Astrocyte of the hippocampus (primary cell): ENCODE measurements around the gene ATF7IP2.
"Not testable (repeated sequence)": the region's sequence is repeated elsewhere in the genome, so short reads cannot be mapped to it uniquely, and the experiment has no call there.

ENCODE experiments used
- DNase-seq: peaks from one replicate; pipeline ENCODE4 v3.0.0; 2011; ENCODE audit warnings: low read depth, low spot score

ATF7IP2 gene

GRCh38 chr16:10376229-10376628 lies 9.6 kb upstream of the ATF7IP2 start:
- DNase-seq, result no peak

DNA sequence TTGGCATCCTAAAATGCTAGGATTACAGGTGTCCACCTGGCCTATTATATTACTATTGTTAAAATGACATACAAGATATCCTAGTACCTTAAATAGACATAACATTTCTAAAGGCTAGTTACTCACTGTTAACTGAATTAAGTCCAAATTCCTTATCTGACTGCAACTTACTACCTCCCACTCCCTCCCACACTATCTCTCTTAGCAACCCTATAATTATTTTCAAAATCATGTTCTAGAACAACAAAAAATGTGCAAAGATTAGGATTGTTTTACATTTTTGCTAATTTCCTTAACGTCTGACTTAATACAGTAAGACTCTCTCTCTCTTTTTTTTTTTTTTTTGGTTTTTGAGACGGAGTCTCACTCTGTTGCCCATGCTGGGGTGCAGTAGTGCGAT lies 2.2 kb upstream of the ATF7IP2 start:
- DNase-seq, result no peak

GRCh38 chr16:10386517-10387100 lies 748 bp downstream of the ATF7IP2 start:
- no peak for DNase-seq

GRCh38 chr16:10387188-10387617 lies 1.3 kb downstream of the ATF7IP2 start:
- DNase-seq, result no peak

- DNase-seq, result no peak
These were observed 3.1 kb downstream of the ATF7IP2 start for GRCh38 chr16:10388988-10389387.

DNA sequence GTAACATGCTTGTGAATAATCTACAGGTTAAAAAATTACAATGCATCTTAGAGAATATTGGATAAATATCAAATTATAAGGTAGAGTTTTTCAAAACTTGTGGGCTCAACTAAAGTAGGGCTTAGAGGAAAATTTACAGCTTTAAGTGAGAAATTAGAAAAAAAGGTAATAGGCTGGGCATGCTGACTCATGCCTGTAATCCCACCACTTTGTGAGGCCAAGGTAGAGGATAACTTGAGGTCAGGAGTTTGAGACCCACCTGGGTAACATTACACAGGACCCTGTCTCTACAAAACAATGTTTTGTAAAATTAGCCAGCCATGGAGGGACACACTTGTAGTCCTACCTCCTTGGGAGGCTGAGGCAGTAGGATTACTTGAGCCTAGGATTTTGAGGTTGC lies 4.5 kb downstream of the ATF7IP2 start:
- no peak for DNase-seq

DNA sequence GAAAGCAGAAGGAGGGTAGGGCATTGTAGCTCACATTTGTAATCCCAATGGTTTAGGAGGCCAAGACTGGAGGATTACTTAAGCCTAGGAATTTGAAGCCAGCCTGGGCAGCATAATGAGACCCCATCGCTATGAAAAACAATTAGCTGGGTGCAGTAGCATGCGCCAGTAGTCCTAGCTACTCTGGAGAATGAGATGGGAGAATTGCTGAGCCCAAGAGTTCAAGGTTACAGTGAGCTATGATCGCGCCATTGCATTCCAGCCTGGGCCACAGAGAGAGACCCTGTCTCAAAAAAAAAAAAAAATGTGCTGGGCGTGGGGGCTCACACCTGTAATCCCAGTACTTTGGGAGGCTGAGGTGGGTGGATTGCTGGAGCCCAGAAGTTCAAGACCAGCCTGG lies 5.0 kb downstream of the ATF7IP2 start:
- DNase-seq, result no peak

GRCh38 chr16:10391339-10391738 lies 5.5 kb downstream of the ATF7IP2 start:
- no peak for DNase-seq

GRCh38 chr16:10402975-10403374 lies 17.1 kb downstream of the ATF7IP2 start:
- DNase-seq, result no peak

GRCh38 chr16:10405386-10405939 lies 19.6 kb downstream of the ATF7IP2 start:
- DNase-seq, result peak; percentile 85

DNA sequence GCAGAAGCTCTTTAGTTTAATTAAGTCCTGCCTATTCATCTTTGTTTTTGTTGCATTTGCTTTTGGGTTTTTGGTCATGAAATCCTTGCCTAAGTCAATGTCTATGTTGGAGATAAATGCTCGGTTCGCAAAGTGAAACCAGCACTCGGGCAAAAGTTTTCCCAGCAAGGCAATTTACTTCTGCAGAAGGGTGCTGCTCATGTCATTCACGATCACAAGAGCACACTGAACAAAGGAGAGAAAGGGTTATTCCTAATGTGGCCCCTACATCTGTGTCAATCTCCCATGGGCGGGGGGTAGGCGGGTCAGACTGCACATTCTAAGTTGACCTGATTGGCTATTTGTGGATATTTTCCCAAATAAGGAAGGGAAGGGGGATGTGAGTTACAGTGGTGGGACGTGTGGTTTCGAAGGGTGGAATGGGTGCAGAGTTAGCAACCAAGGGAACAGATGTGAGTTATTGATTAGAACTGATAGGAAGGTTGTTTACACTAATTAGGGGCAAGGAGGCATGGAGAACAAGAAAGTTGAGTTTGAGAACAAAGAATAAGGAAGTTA lies 23.0 kb downstream of the ATF7IP2 start:
- no peak for DNase-seq

DNA sequence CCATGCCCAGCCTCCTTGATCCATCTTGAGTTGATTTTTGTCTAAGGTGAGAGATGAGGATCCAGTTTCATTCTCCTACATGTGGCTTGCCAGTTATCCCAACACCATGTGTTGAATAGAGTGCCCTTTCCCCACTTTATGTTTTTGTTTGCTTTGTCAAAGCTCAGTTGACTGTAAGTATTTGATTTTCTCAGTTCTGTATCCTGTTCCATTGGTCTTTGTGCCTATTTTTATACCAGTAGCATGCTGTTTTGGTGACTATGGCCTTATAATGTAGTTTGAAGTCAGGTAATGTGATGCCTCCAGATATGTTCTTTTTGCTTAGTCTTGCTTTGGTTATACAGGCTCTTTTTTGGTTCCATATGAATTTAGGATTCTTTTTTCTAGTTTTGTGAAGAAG lies 23.9 kb downstream of the ATF7IP2 start:
- not testable (repeated sequence) for DNase-seq

GRCh38 chr16:10410469-10410868 lies 24.6 kb downstream of the ATF7IP2 start:
- no peak for DNase-seq

GRCh38 chr16:10412935-10413601 lies 27.2 kb downstream of the ATF7IP2 start:
- DNase-seq, result no peak

DNA sequence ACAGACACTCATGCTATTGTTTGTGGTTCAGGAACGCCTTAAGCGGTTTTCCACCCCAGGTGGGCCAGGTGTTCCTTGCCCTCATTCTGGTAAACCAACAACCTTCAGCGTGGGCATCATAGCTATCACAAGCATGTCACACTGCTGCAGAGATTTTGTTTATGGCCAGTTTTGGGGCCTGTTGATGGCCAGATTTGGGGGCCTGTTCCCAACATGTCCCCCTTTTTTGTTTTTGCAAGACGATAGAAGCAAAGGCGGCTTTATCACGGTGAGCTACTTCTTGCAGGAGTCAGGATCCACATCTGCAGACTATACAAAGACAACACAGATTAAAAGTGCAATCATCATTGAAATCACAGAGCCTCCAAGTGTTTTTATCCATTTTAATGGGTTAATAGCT lies 32.3 kb downstream of the ATF7IP2 start:
- not testable (repeated sequence) for DNase-seq

- DNase-seq, result no peak
These were observed 33.8 kb downstream of the ATF7IP2 start for GRCh38 chr16:10419701-10420100.

- no peak for DNase-seq
These were observed 35.7 kb downstream of the ATF7IP2 start for GRCh38 chr16:10421596-10421995.

GRCh38 chr16:10428433-10429168 lies 42.7 kb downstream of the ATF7IP2 start:
- no peak for DNase-seq

GRCh38 chr16:10429299-10429969 lies 43.6 kb downstream of the ATF7IP2 start:
- DNase-seq, result not testable (repeated sequence)

GRCh38 chr16:10441726-10442125 lies 55.9 kb downstream of the ATF7IP2 start:
- DNase-seq, result no peak

DNA sequence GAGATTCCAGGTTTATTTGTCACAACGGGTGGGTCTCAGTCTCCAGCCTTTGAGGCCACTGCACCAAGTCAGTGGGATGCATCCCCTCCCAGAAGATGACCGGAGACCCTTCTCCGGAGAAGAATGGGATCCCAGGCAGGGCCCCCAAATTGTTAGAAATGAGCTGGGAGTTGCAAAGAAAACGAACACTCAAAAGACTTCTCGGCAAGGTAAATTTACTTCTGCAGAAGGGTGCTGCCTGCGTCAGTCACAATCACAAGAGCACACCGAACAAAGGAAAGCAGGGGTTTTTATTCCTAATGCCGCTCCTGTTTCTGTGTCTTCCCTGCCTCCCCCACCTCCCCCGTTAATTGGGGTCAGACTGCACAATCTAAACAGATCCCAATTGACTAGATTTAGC lies 61.4 kb downstream of the ATF7IP2 start:
- no peak for DNase-seq
